MG63 (cell line): ENCODE results near the gene KLK13. TPM values are rescaled to one million over a fixed set of nuclear protein-coding genes. Genes with fewer than 3 reads are reported as not detected.

Source experiments
- DNase-seq: peaks from one replicate; pipeline ENCODE4 v3.0.0-alpha.2; 2020
- H3K27me3 ChIP-seq: fragments of 250-450 bp; sonication (Bioruptor Pico); 2 replicates; pipeline ENCODE4 v1.5.1; 2020; ENCODE audit warnings: mild to moderate bottlenecking, moderate library complexity
- H3K36me3 ChIP-seq: fragments of 250-450 bp; sonication (Bioruptor Pico); 2 replicates; pipeline ENCODE4 v1.5.1; 2020; ENCODE audit warnings: mild to moderate bottlenecking, moderate library complexity
- H3K4me3 ChIP-seq: fragments of 250-450 bp; sonication (Bioruptor Pico); 2 replicates; pipeline ENCODE4 v1.5.1; 2020; ENCODE audit warnings: mild to moderate bottlenecking, moderate library complexity
- H3K9me3 ChIP-seq: fragments of 250-450 bp; sonication (Bioruptor Pico); 2 replicates; pipeline ENCODE4 v1.5.1; 2020; ENCODE audit warnings: mild to moderate bottlenecking, moderate library complexity
- total RNA-seq: library from RNA; depleted of rRNA; stranded (reverse); fragments of >200 nt; shearing (Covaris generic); gene quantifications from 2 replicates; pipeline ENCODE4 v1.2.3, GENCODE V29; 2014; ENCODE audit warnings: low replicate concordance; rRNA removed

Gene KLK13
- total RNA-seq, 1 experiment from 2014 or later = not detected

DNA sequence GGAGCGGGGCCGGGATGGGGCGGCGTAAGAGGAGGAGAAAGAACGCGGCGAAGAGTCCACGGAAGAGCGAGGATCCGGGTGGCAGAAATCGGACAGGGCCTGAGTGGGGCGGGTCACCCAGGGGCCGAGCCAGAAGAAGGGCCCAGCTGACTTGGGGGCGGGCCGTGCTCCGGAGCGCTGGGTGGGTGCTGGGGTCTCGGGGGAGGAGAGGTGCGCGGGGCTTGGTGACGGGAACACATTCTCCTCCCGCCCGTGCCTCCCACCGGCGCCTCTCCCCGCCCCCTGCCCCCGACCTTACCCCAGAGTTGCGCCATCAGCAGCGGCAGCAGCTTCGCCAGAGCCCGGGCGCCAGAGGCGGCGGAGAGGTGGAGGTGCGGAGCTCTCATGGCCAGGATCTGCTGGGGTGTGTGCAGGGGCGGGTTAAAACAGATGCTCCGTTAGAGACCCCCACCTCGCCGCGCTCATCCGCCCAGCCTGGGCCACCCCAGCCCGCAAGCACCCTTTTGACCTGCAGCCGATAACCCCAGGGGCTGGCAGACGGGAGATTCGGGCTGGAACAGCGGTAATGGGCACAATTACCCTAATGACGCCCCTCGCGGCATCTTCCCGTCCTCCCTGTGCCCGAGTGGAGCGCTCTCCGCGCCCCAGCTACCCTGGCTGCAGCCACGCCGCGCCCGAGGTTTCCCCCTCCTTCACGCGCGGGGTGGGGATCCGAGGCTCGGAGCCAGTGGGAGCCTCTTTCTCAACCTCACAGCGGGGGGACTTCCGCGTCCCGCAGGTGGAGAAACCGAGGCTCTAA, 45.9 kb downstream of the KLK13 start:
- DNase-seq = peak; percentile 15
- peaks cover 40% of the 10 kb centered on the region for H3K27me3 ChIP-seq
- peak overlapping the region; percentile 10 for H3K4me3 ChIP-seq
- no peaks in the 10 kb centered on the region; the same call in 1 of the 2 replicates for H3K9me3 ChIP-seq
- H3K36me3 ChIP-seq = no peaks in the 10 kb centered on the region

DNA sequence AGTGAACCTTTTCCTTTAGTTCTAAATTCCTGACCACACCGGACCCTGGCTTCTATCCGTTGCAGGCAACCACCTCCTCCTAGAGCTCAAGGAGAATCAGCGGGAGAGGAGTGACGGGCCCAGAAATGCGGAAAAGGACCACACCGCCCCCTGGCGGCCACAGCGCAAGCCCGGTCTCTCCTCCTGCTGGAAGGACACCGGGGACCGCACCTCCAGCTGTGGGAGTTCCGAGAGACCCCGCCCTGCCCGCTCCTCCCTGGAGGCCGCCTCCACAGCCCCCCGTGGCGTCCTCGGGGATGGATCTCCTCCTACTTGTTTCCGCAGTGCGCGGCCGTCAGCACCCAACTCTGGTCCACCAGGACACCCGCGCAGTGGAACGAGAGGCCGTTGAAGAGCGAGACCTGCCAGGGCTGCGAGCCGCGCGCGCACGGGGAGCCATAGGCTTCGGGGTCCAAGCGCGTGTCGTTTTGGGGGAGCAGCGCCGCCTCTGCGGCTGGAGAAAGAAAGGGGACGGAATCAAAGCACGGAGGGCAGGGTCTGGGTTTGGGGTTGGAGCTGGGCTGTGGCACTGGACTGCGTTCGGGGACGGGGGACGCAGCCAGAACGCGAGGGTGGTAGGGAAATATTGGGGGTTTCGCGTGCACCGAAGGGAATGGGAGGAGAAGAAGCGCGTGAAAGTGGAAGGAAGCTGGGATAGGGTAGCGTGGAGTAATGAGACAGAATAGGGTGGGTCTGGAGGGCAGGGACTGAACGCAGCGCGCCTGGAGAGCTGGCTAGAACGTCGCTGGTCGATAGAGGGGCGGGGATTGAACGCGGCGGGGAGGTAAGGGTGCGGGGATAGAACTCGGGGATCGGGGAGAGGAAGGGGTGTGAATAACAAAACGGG, 47.9 kb downstream of the KLK13 start:
- peak; percentile 76 for DNase-seq
- peak overlapping the region; percentile 38 for H3K4me3 ChIP-seq
- H3K36me3 ChIP-seq = no peaks in the 10 kb centered on the region
- no peaks in the 10 kb centered on the region; the same call in 1 of the 2 replicates for H3K9me3 ChIP-seq
- H3K27me3 ChIP-seq = peaks cover 22% of the 10 kb centered on the region

DNA sequence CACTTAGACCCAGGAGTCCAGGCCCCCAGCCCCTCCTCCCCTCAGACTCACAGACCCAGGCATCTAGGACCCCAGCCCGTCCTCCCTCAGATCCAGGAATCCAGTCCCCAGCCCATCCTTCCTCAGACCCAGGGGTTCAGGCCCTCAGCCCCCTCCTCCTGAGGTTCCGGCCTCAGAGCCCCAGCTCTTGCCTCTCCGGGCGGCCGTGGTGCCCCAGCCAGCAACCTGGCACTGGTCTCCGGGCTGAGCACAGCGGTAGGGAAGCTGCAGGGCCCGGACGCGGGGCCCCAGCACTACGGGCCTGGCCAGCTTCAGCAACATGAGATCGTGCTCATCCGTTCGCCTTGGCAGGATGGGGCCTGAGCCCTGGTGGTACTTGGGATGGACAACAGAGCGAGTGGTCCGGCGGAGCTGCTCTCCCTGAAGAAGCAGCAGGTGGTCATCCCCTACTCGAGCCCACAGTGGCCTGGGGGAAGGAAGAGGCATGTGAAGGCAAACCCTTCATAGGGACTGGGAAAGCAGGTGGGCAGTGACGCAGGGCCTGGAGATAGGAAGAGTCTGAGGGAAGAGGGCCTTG, 49.1 kb downstream of the KLK13 start:
- DNase-seq = no peak
- H3K36me3 ChIP-seq = no peaks in the 10 kb centered on the region
- no peaks in the 10 kb centered on the region; the same call in 1 of the 2 replicates for H3K9me3 ChIP-seq
- H3K4me3 ChIP-seq = no peak overlapping the region
- H3K27me3 ChIP-seq = peaks cover 22% of the 10 kb centered on the region

DNA sequence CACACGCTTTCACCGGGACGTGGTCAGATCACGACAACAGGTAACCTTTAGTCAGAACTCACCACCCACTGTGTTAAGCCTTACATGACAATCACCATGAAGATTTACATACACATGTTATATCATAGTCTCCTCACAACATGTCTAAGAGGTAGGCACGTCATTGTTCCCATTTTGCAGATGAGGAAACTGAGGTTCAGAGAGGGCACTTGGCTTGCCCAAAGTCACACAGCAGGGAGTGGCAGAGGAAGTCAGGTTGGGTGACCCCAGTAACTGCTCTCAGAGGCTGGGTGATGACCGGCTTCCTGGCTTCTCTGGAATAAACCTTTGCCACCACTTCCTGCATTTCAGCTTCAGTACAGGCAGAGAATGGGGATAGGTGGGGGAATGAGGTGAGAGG, 50.6 kb downstream of the KLK13 start:
- H3K9me3 ChIP-seq = no peaks in the 10 kb centered on the region; the same call in 1 of the 2 replicates
- no peaks in the 10 kb centered on the region for H3K36me3 ChIP-seq
- H3K4me3 ChIP-seq = no peak overlapping the region
- DNase-seq = no peak
- H3K27me3 ChIP-seq = peaks cover 21% of the 10 kb centered on the region

DNA sequence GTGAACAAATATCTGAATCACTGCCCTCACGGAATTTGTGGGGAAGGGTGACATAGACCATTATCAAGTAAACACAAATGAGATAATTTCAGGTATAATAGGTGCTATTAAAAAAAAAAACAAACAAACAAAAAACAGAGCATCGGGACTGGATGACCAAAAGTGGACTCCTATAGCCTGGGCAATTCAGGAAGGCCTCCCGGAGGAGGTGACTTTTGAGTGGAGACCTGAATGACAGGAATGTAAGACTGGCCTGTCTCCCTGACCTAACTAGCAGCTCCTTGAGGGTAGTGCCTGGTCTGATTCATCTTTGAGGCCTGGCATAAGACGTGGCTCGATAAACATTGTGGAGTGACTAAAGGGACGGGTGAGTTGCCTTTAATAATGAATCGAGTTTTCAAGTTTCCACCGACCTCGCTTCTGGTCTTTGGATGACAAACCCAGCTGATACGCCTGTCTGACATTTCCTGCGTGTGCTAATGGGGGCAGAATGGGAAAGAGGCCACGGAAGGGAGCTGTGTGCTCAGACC, 52.2 kb downstream of the KLK13 start:
- no peaks in the 10 kb centered on the region; the same call in 1 of the 2 replicates for H3K9me3 ChIP-seq
- peaks cover 10% of the 10 kb centered on the region; the same call in 1 of the 2 replicates for H3K27me3 ChIP-seq
- no peaks in the 10 kb centered on the region for H3K36me3 ChIP-seq
- peak; percentile 11 for DNase-seq
- H3K4me3 ChIP-seq = no peak overlapping the region

DNA sequence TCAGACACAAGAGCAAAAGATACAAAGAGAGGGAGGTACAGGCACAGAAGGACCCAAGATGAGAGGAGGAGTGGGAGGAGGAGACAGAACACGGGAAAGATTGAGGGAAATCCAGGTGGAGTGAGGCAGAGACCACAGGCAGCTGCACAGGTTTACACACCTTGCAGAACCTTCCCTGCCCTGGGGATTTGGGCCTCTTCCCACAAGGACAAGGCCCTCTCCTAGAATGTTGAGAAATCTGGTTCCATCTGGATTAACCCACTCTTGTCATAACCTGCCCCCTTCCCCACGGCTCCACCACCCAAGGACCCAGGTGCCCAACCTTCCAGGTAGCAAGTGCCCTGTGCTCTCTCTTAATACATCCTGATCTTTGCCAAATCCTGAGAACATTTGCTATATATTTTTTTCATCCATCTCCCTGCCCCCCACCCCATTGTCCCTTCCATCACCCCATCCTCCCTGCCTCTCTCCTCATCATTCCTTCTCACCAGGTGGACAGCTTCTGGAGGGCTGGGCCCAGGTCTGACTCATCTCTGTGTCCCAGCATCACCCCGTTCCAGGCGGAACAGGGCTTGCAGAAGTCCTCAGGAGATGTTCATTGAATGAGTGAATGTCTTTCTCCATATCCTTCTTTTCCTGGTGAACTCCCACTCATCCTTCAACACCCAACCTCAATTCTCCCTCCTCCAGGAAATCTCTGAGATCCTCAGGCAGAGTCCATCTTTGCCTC, 54.7 kb downstream of the KLK13 start:
- Histone ChIP-seq H3K9me3 (no peaks in the 10 kb centered on the region), H3K27me3 (peaks cover 6% of the 10 kb centered on the region), H3K4me3 (no peak overlapping the region), H3K36me3 (no peaks in the 10 kb centered on the region)
- DNase-seq = no peak

DNA sequence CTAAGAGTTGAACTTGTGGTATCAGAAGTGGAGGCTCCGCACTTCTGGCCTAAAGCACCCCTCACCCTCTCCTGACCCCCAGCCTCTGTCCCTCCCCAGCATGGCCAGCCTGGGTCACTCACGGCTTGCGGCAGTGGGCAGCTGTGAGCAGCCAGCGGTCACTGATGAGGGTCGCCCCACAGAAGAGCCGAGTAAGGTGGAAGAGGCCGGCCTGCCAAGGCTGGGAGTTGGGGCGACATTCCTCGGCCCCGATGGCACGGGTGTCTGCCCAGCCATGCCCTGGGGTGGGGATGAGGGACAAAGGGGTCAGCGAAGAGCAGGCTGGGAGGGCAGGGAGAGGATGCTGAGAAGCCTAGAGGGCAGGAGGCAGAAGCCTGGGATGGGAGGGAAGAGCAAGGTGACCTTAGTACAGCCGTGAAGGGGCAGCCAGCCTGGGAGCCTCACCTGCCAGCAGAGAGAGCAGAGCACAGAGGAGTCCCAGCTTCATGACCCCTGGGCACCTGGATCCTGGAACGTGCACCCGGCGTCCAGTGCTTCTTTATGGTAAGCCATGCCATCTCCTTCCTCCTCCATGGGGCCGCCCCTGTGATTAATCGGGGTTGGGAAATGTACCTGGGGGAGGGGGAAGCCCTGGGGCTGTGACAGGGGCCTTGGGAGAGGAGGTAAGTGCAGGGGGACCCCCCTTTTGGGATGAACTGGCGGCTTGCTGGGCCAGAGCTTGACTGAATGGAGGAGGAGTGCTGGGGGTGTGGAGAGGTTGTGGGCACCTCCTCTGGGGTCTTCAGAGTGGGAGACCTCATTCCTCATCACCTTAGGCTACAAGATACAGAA, 55.6 kb downstream of the KLK13 start:
- no peak for DNase-seq
- Histone ChIP-seq H3K36me3 (no peaks in the 10 kb centered on the region), H3K9me3 (no peaks in the 10 kb centered on the region), H3K27me3 (peaks cover 9% of the 10 kb centered on the region), H3K4me3 (no peak overlapping the region)

DNA sequence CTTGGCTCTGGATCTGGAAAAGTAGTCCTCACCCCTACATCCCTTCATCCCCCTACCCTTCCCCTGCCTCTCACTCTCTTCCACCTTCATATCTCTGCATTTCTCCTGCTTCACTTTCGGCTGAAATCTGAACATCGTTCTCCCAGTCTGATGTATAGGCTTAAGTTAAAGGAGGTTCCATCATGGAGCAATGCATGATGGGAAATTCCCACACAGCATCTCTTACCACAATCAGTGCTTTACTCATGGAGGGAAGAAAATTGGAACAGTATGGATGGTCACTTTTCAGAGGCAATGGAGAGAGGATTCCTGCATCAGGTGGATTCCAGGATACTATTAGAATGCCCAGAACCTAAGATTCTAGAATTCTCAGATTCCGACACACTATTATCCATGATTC, 57.4 kb downstream of the KLK13 start:
- Histone ChIP-seq H3K36me3 (no peaks in the 10 kb centered on the region), H3K9me3 (no peaks in the 10 kb centered on the region), H3K4me3 (no peak overlapping the region), H3K27me3 (peaks cover 9% of the 10 kb centered on the region)
- DNase-seq = no peak

DNA sequence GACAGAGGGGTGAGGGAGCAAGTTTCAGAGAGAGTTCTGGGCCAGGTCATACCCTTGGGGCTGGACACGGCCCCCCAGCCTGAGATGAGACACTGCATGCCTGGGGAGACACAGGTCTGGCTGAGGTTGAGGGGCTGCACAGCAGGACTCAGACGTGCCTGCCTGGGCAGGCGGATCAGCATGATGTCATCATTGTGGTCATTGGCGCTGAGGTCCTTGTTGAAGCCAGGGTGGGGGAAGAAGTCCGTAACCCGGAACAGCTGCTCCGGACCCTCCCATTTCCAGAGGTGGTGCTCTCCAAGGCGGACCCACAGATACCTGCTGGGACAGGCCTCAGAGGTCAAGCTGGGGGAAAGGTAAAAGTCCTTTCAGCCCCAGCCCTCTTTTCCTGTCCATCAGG, 58.5 kb downstream of the KLK13 start:
- no peak overlapping the region for H3K4me3 ChIP-seq
- H3K36me3 ChIP-seq = no peaks in the 10 kb centered on the region
- DNase-seq = peak; percentile 61
- H3K27me3 ChIP-seq = peaks cover 9% of the 10 kb centered on the region
- H3K9me3 ChIP-seq = no peaks in the 10 kb centered on the region

Other genes starting within 250 kb of the KLK13 start
- gene KLK1, start 241.3 kb downstream of the KLK13 start, total RNA-seq = not detected in 2 replicates
- gene KLK15, start 231.5 kb downstream of the KLK13 start, total RNA-seq = not detected in 2 replicates
- not detected in 2 replicates for gene KLK3, start 210.2 kb downstream of the KLK13 start, total RNA-seq
- gene KLK2, start 191.7 kb downstream of the KLK13 start, total RNA-seq = not detected in 2 replicates
- not detected in 2 replicates for gene KLK4, start 153.7 kb downstream of the KLK13 start, total RNA-seq
- gene KLK5, start 112.1 kb downstream of the KLK13 start, total RNA-seq = 278 and 454 TPM in 2 replicates
- gene KLK6, start 95.5 kb downstream of the KLK13 start, total RNA-seq = 4.8 and 8.5 TPM in 2 replicates
- 17.9 and 31.4 TPM in 2 replicates for gene KLK7, start 81.2 kb downstream of the KLK13 start, total RNA-seq
- not detected in 2 replicates for gene KLK8, start 63.5 kb downstream of the KLK13 start, total RNA-seq
- gene KLK10, start 45.4 kb downstream of the KLK13 start, total RNA-seq = 1.5 and 7.0 TPM in 2 replicates
- gene KLK11, start 38.5 kb downstream of the KLK13 start, total RNA-seq = not detected in 2 replicates
- not detected in 2 replicates for gene KLK12, start 30.1 kb downstream of the KLK13 start, total RNA-seq
- gene KLK14, start 17.8 kb upstream of the KLK13 start, total RNA-seq = not detected in 2 replicates
- 18.7 and 33.5 TPM in 2 replicates for gene CTU1, start 43.3 kb upstream of the KLK13 start, total RNA-seq
- gene SIGLEC9, start 59.8 kb upstream of the KLK13 start, total RNA-seq = not detected in 2 replicates
- gene SIGLEC7, start 77.2 kb upstream of the KLK13 start, total RNA-seq = not detected in 2 replicates
- gene CD33, start 160.0 kb upstream of the KLK13 start, total RNA-seq = 0.22 and 3.8 TPM in 2 replicates
- not detected in 2 replicates for gene SIGLECL1, start 186.0 kb upstream of the KLK13 start, total RNA-seq
- not detected in 2 replicates for gene IGLON5, start 246.6 kb upstream of the KLK13 start, total RNA-seq